Right hindlimb (tissue), 1 donor: ENCODE measurements around the gene OR6K6.

ENCODE experiments used
- DNase-seq: peaks from one replicate; pipeline ENCODE4 v3.0.0-alpha.2; 2018

OR6K6 gene, protein sequence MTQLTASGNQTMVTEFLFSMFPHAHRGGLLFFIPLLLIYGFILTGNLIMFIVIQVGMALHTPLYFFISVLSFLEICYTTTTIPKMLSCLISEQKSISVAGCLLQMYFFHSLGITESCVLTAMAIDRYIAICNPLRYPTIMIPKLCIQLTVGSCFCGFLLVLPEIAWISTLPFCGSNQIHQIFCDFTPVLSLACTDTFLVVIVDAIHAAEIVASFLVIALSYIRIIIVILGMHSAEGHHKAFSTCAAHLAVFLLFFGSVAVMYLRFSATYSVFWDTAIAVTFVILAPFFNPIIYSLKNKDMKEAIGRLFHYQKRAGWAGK

DNA sequence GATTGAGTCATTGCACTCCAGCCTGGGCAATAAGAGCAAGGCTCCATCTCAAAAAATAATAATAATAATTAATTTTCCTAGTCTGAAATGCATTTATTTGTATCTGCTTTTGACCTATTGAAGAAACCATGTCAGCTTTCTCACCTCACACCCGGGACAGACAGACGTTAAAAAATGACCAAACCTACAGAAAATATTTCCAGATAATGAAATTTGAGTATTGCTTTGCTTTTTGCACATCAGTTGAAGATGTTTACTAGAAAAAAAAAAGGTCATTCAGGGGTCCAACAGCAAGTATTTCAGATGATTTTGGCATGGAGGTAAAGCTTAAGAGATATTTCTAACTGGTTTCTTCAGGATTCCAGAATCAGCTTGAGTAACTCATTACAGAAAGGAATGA, at the start of gene OR6K6:
OR6K6 (plus strand) TSS at position 301 of the 400 bp plus-strand sequence. CDS start 168 bp downstream, outside the sequence.
- DNase-seq = no peak

DNA sequence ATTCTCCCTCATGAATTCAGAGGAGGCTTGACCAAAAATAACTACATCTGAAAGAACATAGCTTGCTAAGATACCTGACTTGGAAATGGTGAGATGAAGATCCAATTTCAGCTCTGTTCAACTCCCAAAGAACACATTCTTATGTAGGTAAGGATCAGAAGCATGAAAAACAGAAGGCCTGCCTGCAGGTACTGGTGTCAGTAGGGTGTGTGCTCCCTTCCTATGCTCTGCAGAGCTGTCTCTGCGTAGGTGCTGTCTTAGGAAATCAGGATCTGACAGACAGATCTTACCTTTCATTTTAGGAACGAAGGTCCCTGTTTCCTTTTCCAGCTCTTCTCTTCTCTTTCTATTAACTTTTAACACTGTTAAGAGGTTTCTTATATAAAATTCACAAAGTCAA, 48.4 kb upstream of the OR6K6 start:
- DNase-seq = no peak

DNA sequence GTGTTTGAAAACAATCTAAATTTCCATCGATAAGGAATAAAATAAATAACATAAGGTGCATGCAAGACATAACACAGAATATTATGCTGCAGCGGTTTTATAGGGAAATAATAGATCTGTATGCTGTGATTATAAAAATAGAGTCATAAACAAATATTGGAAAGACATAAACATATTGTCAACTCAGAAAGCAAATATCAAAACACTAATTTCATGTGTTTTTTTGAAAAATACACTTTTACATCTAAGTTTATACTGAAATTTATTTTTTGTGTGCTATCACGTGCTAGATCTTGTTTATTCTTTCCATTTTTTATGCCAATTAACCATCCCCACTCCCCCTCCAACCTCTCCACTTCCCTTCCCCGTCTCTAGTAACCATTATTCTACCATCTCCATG, 43.4 kb upstream of the OR6K6 start:
- no peak for DNase-seq

DNA sequence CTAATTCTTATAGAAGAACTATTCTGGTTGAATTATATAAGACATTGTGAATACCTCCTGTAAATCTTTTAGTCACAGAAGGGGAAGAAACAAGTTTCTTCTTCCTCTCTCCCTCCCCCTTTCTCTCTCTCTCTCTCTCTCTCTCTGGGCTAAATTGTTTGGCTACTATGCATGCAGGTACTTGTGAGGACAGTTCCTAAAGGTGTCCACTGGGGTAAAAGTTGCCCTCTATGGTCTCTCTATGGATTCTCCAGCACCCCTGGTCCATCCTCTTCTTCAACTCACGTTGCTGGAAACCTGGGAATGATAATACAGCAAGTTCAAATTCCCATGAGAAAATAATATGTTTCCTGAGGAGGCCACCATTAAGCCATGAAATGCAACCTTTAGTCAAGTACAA, 39.8 kb upstream of the OR6K6 start:
- DNase-seq = no peak

- no peak for DNase-seq
Measured at GRCh38 chr1:158716335-158716734, 38.2 kb upstream of the OR6K6 start.

- DNase-seq = no peak
Measured at GRCh38 chr1:158717344-158717743, 37.2 kb upstream of the OR6K6 start.

GRCh38 chr1:158719664-158720063, 34.9 kb upstream of the OR6K6 start:
- DNase-seq = no peak

- no peak for DNase-seq
Measured at GRCh38 chr1:158720620-158721019, 33.9 kb upstream of the OR6K6 start, which contains the start of gene OR6K3. TSS of gene OR6K3 (minus strand) at chr1:158720720. CDS start at chr1:158718115, 2,605 bp downstream.

GRCh38 chr1:158724442-158724841, 30.1 kb upstream of the OR6K6 start:
- no peak for DNase-seq

DNA sequence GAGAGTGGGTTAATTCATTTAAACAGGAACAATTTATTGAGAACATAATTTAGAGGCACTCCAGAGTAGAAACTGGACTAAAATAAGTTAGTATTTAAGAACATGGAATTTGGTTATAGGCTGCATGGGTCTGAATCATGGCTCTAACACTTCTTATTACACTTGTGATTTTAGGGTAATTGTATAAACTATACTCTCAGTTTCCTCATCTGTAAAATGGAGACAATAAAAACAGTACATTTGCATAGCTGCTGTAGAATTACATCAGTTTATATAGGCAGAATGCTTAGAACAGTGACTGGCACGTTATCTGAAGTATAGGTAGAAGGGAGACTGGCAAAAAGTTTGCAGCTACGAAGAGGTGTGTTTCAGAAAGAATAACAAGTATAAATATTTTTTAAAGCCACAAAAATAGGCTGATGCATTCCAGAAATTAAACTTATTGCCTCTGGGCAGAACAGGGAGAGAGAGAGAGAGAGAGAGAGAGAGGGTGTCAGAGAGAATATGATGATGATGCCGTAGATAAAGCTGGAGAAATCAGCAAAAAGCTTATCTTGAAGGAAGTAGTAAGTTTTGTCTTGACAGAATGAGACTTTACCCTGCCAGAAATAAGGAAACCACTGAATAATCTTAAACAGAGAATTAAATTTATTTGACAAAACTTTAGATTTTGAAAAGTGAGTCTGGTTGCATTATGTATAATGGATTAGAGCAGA, 25.9 kb upstream of the OR6K6 start:
- DNase-seq = no peak

DNA sequence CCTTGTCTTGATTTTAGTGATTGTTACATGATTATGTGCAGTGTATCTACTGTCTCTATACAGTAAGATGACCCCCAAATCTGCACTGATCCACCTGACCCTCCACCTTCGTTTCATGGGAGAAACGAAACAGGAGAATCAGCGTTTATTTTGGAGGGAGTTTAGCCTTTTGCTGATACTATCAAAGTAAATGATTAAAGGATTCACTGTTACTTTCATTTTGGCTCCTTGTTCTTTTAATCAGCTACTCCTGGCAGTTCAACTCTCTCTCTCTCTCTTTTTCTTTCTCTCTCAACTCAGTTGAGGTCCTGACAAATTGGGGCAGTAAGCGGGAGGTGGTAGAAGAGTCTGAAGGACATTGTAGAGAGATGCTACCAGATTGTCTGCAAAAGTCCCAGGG, 24.1 kb upstream of the OR6K6 start:
- no peak for DNase-seq

DNA sequence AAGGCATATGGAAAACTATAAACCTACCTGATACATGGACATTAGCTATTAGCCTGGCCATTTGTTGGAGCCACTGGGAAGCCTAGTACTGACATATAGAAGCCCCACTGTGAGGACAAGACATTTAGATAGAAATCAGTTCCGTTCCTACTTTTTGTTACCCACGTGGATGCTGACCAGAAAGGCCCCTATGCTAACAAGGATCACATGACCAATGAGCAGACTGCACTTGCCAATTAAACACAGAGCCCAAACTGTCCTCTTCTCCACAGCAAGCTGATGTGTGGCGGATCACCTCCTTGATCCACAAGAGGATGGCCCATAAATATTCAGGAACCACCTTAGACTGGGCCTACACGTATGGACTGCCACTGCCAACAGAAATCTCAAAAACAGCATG, 22.8 kb upstream of the OR6K6 start:
- no peak for DNase-seq

DNA sequence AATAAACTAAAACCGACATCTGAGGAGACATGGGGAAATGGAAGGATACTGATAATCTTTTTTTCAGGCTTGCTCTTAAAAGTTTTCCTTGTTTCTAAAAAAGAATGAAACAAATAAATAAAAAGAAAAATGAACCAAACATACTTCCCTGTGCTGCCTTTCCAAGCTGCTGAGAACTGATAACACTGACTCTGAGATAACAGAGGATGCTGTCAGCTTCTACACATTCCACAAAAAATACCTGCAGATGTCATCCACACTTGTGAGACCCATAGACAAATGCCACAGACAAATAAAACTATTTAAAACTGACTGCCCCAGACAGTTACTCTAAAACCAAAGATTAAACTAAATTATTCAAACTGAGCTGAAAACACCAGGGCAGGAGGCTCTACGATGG, 22.0 kb upstream of the OR6K6 start:
- no peak for DNase-seq

DNA sequence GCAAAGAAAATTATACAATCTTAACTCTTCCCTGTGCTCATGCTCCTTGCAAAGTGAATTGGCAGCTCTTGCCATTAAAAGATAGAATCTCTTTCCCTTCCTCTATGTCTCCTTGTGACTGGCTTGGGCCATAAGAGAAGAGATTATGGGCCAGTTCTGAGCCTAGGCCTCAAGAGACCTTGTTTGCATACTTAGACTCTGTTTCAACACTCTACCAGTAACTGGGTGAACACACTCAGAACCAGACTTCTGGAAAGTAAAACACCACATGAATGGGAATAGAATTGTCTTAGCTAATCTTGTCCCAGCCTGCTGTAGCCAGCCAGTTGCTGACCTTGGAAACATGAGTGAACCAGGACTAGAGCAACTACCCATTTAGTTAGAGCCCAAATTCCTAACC, 18.7 kb upstream of the OR6K6 start:
- no peak for DNase-seq

- no peak for DNase-seq
Measured at GRCh38 chr1:158752155-158752712, 2.3 kb upstream of the OR6K6 start.

DNA sequence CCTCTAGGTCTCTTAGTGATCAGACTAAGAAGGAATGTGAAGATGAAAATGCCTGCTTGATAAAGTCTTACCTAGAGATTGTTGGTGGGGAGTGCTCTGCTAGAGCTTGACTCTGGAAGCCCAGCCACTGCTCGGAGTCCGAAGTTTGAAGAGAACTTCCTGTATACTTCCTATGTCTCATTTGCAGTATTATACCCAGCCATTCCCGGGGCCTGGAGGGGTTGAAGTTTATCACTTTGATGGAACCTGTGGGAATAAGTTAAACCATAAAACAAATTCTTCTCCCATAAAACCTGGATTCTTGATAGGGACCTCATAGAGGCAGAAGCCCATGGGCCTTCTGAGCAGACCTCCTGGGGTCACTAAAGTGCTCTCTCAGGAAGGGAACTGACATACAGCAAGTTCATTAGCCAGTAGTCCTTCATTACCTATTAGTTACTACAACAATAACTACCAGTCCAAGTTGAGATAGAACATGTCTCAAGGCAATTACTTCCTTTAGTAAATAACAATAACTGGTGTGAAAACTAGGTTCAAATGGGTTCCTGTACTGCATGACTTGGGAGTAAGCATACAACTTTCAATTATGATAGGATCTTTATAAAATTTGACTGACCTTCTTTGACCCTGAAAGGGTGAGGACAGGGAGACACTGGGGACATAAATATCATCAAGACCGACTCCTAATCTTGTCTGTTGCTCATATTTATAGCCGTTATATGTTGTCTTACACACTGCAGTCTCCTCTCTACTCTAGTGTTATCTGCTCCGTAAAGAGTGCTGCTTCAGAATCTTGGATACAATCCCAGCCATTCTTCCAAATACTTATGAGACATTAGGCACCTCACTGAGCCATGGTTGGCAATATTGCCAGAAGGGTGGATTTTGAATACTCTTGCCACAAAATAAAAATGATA, 17.7 kb downstream of the OR6K6 start, which contains the start of gene OR6N1:
OR6N1 (minus strand) TSS at position 246 of the 917 bp plus-strand sequence. CDS start 5,513 bp downstream, outside the sequence.
- DNase-seq = no peak

GRCh38 chr1:158781104-158781503, 26.6 kb downstream of the OR6K6 start, which contains the start of gene OR6N2:
TSS of gene OR6N2 (minus strand) at chr1:158781204. CDS start at chr1:158777635, 3,569 bp downstream.
- DNase-seq = no peak

- no peak for DNase-seq
Measured at GRCh38 chr1:158793604-158794003, 39.1 kb downstream of the OR6K6 start.

- no peak for DNase-seq
Measured at GRCh38 chr1:158794247-158794646, 39.7 kb downstream of the OR6K6 start.

DNA sequence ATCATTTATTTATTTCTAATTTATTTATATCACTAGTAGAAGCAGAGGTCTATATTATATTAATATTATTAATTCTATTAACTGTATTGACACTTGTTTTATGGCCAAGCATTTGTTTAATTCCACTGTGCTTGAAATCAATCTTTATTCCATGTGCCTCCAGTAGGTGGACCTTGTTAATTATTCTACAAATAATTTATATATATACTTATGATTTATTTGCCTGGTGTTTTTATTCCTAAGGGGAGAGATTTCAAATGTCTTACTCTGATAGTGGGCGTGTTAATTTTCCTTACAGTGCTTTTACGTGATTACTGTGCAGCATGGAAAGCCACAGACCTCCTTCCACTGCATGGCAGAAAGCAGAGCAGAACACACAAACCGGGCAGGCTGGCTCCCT, 44.0 kb downstream of the OR6K6 start:
- no peak for DNase-seq

DNA sequence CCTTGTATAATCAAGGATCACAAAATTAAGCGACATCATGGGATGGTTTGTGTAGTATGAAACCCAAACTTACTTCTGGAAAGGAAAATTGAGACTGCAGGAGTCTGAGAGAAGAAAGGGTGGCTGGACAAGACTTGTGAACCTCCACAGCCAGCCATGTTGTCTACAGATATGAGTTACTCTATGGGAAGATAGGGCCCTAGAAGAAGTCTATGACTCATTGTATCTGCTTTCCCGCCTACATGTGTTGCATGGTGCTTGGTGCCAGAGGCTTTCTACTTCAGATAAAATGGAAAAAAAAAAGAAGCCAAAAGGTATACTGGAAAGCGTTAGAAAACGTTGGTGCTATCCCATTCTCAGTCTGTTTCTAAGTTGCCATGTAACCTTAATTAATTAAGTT, 45.2 kb downstream of the OR6K6 start:
- no peak for DNase-seq

- DNase-seq = no peak
Measured at GRCh38 chr1:158800526-158800925, 46.0 kb downstream of the OR6K6 start.

DNA sequence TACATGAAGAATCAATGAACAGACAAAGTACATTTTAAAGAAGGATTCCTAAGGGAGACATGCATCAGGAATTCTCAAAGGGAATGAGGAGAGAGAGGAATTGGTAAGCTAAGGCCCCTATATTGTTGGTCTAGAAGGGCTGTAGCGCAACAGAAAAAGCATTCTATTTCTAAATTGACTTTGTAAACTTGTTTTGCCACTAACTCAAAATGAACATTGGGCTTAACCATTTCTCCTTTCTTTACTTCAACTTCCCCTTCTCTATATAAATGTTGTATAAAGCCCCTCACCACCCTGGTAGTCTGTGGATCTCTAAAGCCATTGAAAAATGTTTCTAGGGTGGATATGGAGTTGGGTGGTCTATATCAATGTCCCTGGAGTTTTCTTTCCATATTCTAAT, 46.9 kb downstream of the OR6K6 start:
- no peak for DNase-seq
